SK-N-SH treated with all-trans-retinoic acid at 6 μM for 48 hours (cell line): Measurements from ENCODE around the gene HACD2.

Experiments
- ARNTL ChIP-seq: fragments of 450-650 bp; formaldehyde crosslinking; IDR thresholded peaks from 2 replicates; pipeline ENCODE4 v1.5.0; 2020; ENCODE audit warnings: low read depth, mild to moderate bottlenecking, moderate library complexity, borderline replicate concordance
- CREB5 ChIP-seq: fragments of 250-450 bp; sonication (Bioruptor Pico); IDR thresholded peaks from 2 replicates; pipeline ENCODE4 v1.5.1; 2020; ENCODE audit warnings: low read depth, mild to moderate bottlenecking, moderate library complexity
- ESRRG ChIP-seq: fragments of 250-450 bp; sonication (Bioruptor Pico); IDR thresholded peaks from 2 replicates; pipeline ENCODE4 v1.6.1; 2021; ENCODE audit warnings: mild to moderate bottlenecking
- PATZ1 ChIP-seq: fragments of 250-450 bp; sonication (Bioruptor Pico); IDR thresholded peaks from 2 replicates; pipeline ENCODE4 v1.8.0; 2020; ENCODE audit warnings: mild to moderate bottlenecking, moderate library complexity, borderline replicate concordance
- TOX ChIP-seq: fragments of 250-450 bp; sonication (Bioruptor Pico); IDR thresholded peaks from 2 replicates; pipeline ENCODE4 v1.8.0; 2021; ENCODE audit warnings: mild to moderate bottlenecking, moderate library complexity, borderline replicate concordance
- ZNF70 ChIP-seq: fragments of 450-650 bp; formaldehyde crosslinking; IDR thresholded peaks from 2 replicates; pipeline ENCODE4 v1.5.0; 2020; ENCODE audit warnings: mild to moderate bottlenecking, moderate library complexity

GRCh38 chr3:123479891-123480290, 105.0 kb downstream of the HACD2 start:
- TF ChIP-seq ARNTL (CRISPR knock-in tag) (no peak), CREB5 (CRISPR knock-in tag) (no peak), ZNF70 (no peak), ESRRG (CRISPR knock-in tag) (no peak), PATZ1 (no peak), TOX (no peak)
